ENCODE results near the gene PPP1R3G. TPM values are rescaled to one million over a fixed set of nuclear protein-coding genes. Genes with fewer than 3 reads are reported as not detected.

PPP1R3G gene
- total RNA-seq, 1 experiment from 2014 or later = 0.44 TPM

GRCh38 chr6:5126214-5126613 lies 41.1 kb downstream of the PPP1R3G start:
- in situ Hi-C loops (cut with HindIII; ENCODE audit: low pct_unique_long_range_greater_than_20kb, low sequenced_read_pairs) (no loop called here), intact Hi-C loops (cut with micrococcal nuclease; ENCODE audit: unreplicated experiment) (no loop called here)
- Histone ChIP-seq H3K27ac (ENCODE audit: low read length) (no peak overlapping the region), H3K27me3 (ENCODE audit: control insufficient read depth, insufficient read depth, low read length) (no peaks in the 10 kb centered on the region), H3K4me1 (ENCODE audit: control insufficient read depth, insufficient read depth, low read length) (no peaks in the 10 kb centered on the region), H3K9me3 (ENCODE audit: control insufficient read depth, insufficient read depth, low read depth, low read length) (no peaks in the 10 kb centered on the region), H3K4me3 (ENCODE audit: low read depth in 2 of 2, low read length in 2 of 2) (no peak overlapping the region), H3K36me3 (ENCODE audit: control insufficient read depth, insufficient read depth, low read length) (no peaks in the 10 kb centered on the region)
- POLR2A ChIA-PET = no interaction called here
- no peak for ATAC-seq
- no peak for TF ChIP-seq TCF7L2 (IDR thresholded peaks at IDR 0.05; ENCODE audit: low read depth, low read length)
- CTCF ChIA-PET = no interaction called here
- no peak for DNase-seq (ENCODE audit: low read depth, low spot score)
- no TSS peak for BruUV-seq (replicated peaks)

GRCh38 chr6:5127106-5127687 lies 42.1 kb downstream of the PPP1R3G start:
- no TSS peak for BruUV-seq (replicated peaks)
- no peaks in the 10 kb centered on the region for H3K4me1 ChIP-seq (ENCODE audit: control insufficient read depth, insufficient read depth, low read length)
- H3K36me3 ChIP-seq (ENCODE audit: control insufficient read depth, insufficient read depth, low read length) = no peaks in the 10 kb centered on the region
- in situ Hi-C loops (cut with HindIII; ENCODE audit: low pct_unique_long_range_greater_than_20kb, low sequenced_read_pairs) = no loop called here
- POLR2A ChIA-PET = no interaction called here
- no peak overlapping the region for H3K4me3 ChIP-seq (ENCODE audit: low read depth in 2 of 2, low read length in 2 of 2)
- no peak overlapping the region for H3K27ac ChIP-seq (ENCODE audit: low read length)
- ATAC-seq (no peak), DNase-seq (ENCODE audit: low read depth, low spot score) (no peak)
- no peak for TF ChIP-seq SIN3A (IDR thresholded peaks at IDR 0.05; ENCODE audit: borderline replicate concordance, insufficient read depth, low read depth, low read length)
- TF ChIP-seq, protein P1, sequence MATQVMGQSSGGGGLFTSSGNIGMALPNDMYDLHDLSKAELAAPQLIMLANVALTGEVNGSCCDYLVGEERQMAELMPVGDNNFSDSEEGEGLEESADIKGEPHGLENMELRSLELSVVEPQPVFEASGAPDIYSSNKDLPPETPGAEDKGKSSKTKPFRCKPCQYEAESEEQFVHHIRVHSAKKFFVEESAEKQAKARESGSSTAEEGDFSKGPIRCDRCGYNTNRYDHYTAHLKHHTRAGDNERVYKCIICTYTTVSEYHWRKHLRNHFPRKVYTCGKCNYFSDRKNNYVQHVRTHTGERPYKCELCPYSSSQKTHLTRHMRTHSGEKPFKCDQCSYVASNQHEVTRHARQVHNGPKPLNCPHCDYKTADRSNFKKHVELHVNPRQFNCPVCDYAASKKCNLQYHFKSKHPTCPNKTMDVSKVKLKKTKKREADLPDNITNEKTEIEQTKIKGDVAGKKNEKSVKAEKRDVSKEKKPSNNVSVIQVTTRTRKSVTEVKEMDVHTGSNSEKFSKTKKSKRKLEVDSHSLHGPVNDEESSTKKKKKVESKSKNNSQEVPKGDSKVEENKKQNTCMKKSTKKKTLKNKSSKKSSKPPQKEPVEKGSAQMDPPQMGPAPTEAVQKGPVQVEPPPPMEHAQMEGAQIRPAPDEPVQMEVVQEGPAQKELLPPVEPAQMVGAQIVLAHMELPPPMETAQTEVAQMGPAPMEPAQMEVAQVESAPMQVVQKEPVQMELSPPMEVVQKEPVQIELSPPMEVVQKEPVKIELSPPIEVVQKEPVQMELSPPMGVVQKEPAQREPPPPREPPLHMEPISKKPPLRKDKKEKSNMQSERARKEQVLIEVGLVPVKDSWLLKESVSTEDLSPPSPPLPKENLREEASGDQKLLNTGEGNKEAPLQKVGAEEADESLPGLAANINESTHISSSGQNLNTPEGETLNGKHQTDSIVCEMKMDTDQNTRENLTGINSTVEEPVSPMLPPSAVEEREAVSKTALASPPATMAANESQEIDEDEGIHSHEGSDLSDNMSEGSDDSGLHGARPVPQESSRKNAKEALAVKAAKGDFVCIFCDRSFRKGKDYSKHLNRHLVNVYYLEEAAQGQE (IDR thresholded peaks at IDR 0.05; ENCODE audit: insufficient read depth in 1 of 2, low read depth in 2 of 2, low read length in 1 of 2) = no peak
- TF ChIP-seq TCF7L2 (IDR thresholded peaks at IDR 0.05; ENCODE audit: low read depth, low read length) = no peak
- no peak for TF ChIP-seq POLR2AphosphoS5 (IDR thresholded peaks at IDR 0.05; ENCODE audit: low read depth, low read length)
- no peak for TF ChIP-seq CTCF (IDR thresholded peaks at IDR 0.05)
- H3K9me3 ChIP-seq (ENCODE audit: control insufficient read depth, insufficient read depth, low read depth, low read length) = no peaks in the 10 kb centered on the region
- intact Hi-C loops (cut with micrococcal nuclease; ENCODE audit: unreplicated experiment) = no loop called here
- CTCF ChIA-PET = no interaction called here
- no peaks in the 10 kb centered on the region for H3K27me3 ChIP-seq (ENCODE audit: control insufficient read depth, insufficient read depth, low read length)

- Histone ChIP-seq H3K27me3 (ENCODE audit: control insufficient read depth, insufficient read depth, low read length) (no peaks in the 10 kb centered on the region), H3K4me3 (ENCODE audit: low read depth in 2 of 2, low read length in 2 of 2) (no peak overlapping the region), H3K9me3 (ENCODE audit: control insufficient read depth, insufficient read depth, low read depth, low read length) (no peaks in the 10 kb centered on the region), H3K36me3 (ENCODE audit: control insufficient read depth, insufficient read depth, low read length) (no peaks in the 10 kb centered on the region), H3K27ac (ENCODE audit: low read length) (no peak overlapping the region), H3K4me1 (ENCODE audit: control insufficient read depth, insufficient read depth, low read length) (no peaks in the 10 kb centered on the region)
- ChIA-PET POLR2A (no interaction called here), CTCF (no interaction called here)
- intact Hi-C loops (cut with micrococcal nuclease; ENCODE audit: unreplicated experiment) (no loop called here), in situ Hi-C loops (cut with HindIII; ENCODE audit: low pct_unique_long_range_greater_than_20kb, low sequenced_read_pairs) (no loop called here)
- BruUV-seq (replicated peaks) = no TSS peak
- ATAC-seq (no peak), DNase-seq (ENCODE audit: low read depth, low spot score) (no peak)
- no peak for TF ChIP-seq TCF7L2 (IDR thresholded peaks at IDR 0.05; ENCODE audit: low read depth, low read length)
- no peak for TF ChIP-seq SIN3A (IDR thresholded peaks at IDR 0.05; ENCODE audit: borderline replicate concordance, insufficient read depth, low read depth, low read length)
- no peak for TF ChIP-seq CTCF (IDR thresholded peaks at IDR 0.05)
- TF ChIP-seq, protein P1 (IDR thresholded peaks at IDR 0.05; ENCODE audit: insufficient read depth in 1 of 2, low read depth in 2 of 2, low read length in 1 of 2) = no peak
- no peak for TF ChIP-seq POLR2AphosphoS5 (IDR thresholded peaks at IDR 0.05; ENCODE audit: low read depth, low read length)
Observed at GRCh38 chr6:5128351-5128750, 43.2 kb downstream of the PPP1R3G start.
